ENCODE measurements around the gene R3HDM1.
"Not testable (repeated sequence)": the region's sequence is repeated elsewhere in the genome, so short reads cannot be mapped to it uniquely, and the experiment has no call there.

Gene R3HDM1

GRCh38 chr2:135531231-135532197, at the start of gene R3HDM1:
R3HDM1 (plus strand) TSS chr2:135531484; CDS start chr2:135604846, 73,362 bp downstream.
- DNase-seq = peak; percentile 89

DNA sequence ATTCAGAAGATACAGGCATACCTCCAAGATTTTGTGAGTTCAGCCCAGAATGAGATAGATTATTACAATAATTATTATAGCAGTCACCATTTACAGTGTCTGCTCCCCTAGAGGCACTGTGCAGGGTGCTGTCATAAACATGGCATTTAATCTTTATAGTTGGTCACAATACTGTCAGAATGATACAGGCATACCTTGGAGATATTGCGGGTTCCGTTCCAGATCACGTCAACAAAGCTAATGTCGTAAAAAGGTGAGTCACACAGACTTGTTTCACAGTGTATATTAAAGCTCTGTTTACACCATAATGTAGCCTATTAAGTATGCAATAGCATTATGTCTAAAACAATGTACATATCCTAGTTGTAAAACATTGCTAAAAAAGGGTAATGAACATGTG, 45.8 kb upstream of the R3HDM1 start:
- no peak for DNase-seq

- DNase-seq = no peak
Measured at GRCh38 chr2:135490376-135490775, 40.9 kb upstream of the R3HDM1 start.

DNA sequence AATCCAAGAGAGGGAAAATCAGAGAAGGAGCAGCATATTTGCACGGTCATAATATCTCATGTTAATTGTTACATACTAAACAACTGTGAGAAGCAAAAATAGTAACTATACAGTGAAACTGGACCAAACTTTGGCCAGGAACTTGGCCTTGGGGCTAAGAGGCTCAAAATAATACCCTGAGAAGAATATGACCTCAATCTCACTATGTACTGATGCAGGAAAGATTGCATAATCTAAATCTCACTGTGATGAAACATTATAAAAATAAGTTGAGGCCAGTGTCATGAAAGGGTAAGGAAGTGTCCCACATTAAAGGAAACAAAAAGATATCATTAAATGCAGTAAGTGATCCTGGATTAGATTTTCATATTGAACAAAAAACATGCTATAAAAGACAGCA, 36.8 kb upstream of the R3HDM1 start:
- DNase-seq = no peak

DNA sequence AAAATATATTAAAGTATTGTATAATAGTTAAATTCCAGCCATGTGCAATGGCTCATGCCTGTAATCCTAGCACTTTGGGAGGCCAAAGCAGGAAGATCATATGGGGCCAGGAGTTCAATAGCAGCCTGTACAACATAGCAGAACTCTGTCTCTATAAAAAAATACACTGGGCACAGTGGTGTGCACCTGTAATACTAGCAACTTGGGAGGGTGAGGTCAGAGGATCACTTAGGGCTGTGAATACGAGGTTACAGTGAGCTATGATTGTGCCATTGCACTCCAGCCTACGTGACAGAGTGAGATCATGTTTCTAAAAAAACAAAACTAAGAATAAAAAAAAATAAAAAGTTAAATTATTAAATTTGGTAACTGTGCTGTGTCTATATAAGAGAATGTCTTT, 36.4 kb upstream of the R3HDM1 start:
- DNase-seq = no peak

- not testable (repeated sequence) for DNase-seq
Measured at GRCh38 chr2:135498588-135498987, 32.7 kb upstream of the R3HDM1 start.

DNA sequence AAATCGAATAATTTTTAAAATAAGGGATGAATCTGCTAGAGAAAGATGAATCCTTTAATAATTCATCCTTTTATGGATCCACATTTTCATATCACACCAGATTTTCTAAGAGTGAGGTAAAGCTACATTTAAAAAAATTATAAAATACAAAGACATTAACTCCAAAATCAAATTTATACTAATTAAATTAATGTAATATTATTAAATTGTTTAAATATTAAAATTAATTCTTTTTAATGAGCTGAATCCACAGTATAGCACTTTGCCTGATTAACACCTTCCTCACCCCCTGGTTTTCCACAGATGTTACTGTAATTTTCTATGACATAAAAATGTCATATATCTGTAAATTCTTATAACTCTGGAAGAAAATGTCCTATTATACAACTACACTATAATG, 26.5 kb upstream of the R3HDM1 start:
- DNase-seq = no peak

DNA sequence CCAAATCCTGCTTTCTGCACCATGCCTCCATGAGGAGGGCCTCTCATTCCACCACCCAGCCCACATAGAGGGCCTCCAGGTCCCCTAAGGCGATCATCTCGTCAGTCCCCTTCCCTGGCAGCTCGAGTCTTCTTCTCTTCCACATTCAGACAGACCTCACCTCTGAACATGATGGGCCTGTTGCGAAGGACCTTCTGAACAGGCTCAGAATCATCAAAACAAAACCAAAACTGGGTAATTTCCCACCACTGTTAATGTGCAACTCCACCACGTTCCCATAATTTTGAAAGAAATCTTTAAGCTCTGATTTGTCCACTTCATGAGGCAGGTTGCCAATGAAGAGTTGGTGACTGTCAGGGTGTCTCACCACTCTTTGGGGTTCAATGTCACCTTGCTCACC, 20.7 kb upstream of the R3HDM1 start:
- no peak for DNase-seq

GRCh38 chr2:135512099-135512498, 19.2 kb upstream of the R3HDM1 start:
- no peak for DNase-seq

DNA sequence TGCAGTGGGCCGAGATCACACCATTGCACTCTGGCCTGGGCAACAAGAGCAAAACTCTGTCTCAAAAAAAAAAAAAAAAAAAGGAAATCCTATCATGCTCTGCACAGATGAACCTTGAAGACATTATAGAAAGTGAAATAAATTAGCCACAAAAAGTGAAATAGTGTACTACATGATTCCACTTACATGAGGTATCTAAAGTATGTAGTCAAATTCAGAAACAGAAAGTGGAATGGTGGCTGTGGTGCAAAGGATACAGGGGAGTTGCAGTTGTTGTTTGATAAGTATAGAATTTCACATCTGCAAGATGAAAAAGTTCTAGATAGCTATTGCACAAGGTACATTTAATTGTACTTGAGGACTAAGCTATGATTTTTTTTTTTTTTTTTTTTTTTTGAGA, 5.5 kb upstream of the R3HDM1 start:
- no peak for DNase-seq

DNA sequence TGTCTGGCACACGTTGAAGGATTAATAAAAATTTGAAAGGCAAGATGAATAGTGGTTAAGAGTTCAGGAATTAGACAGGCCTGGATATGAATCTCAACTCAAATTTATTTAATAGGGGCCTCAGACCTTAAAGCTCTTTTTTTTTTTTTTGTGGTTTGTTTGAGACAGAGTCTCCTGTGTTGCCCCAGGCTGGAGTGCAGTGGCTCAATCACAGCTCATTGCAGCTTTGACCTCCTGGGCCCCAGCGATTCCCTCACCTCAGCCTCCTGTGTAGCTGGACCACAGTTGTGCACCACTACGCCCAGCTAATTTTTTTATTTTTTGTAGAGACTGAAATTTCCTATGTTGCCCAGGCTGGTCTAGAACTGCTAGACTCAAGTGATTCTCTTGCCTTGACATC, 3.3 kb upstream of the R3HDM1 start:
- DNase-seq = no peak

- DNase-seq = peak; percentile 86
Measured at GRCh38 chr2:135530313-135531230, 712 bp upstream of the R3HDM1 start, which contains the start of gene ZRANB3. ZRANB3 (minus strand) TSS chr2:135531218.

GRCh38 chr2:135532581-135532980, 1.3 kb downstream of the R3HDM1 start:
- DNase-seq = no peak

DNA sequence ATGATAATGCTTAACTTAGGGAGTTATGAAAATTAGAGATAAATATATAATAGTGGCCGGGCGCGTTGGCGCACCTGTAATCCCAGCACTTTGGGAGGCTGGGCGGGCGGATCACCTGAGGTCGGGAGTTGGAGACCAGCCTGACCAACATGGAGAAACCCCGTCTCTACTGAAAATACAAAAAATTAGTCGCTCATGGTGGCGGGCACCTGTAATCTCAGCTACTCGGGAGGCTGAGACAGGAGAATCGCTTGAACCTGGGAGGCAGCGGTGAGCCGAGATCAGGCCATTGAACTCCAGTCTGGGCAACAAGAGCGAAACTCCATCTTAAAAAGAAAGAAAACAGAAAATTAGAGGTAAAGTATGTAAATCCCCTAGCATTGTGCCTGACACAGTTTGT, 2.3 kb downstream of the R3HDM1 start:
- not testable (repeated sequence) for DNase-seq

DNA sequence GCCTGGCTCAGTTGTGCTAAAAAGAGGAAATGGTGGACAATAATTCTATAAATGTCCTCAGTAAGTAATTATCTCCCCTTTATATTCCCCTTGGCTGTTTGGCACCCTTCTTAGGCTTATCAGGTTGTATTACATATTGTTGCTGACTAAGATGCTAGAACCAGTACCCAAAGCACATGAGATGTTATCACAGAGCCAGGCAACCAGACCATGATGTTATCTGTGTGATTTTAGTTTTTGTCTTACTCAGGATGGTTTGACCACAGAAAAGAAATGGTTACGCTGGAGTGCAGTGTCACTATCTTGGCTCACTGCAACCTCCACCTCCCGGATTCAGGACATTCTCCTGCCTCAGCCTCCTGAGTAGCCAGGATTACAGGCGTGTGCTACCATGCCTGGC, 15.2 kb downstream of the R3HDM1 start:
- no peak for DNase-seq

DNA sequence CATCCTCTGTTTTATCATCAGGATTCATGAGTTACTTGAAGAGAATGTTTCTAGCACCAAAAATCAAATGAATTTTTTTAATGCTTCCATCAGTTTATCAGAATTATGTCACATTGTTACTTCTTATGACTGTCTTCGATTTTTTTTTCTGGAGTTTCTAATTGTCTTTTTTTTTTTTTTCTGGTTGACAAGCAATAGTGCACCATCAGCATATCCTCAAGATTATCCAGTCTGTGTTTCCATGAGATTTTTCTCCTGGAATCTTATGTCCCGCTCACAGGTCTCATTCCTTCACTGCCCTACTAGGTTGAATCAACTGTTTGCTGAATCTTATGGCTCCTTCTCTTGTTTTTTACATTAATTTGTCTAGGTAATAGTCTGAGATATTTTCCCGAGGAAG, 16.0 kb downstream of the R3HDM1 start:
- no peak for DNase-seq

GRCh38 chr2:135551356-135551755, 20.1 kb downstream of the R3HDM1 start:
- no peak for DNase-seq

GRCh38 chr2:135552887-135553286, 21.6 kb downstream of the R3HDM1 start:
- DNase-seq = no peak

- no peak for DNase-seq
Measured at GRCh38 chr2:135555311-135555710, 24.0 kb downstream of the R3HDM1 start.

GRCh38 chr2:135557530-135557929, 26.2 kb downstream of the R3HDM1 start:
- no peak for DNase-seq

- DNase-seq = no peak
Measured at GRCh38 chr2:135561925-135562324, 30.6 kb downstream of the R3HDM1 start.

DNA sequence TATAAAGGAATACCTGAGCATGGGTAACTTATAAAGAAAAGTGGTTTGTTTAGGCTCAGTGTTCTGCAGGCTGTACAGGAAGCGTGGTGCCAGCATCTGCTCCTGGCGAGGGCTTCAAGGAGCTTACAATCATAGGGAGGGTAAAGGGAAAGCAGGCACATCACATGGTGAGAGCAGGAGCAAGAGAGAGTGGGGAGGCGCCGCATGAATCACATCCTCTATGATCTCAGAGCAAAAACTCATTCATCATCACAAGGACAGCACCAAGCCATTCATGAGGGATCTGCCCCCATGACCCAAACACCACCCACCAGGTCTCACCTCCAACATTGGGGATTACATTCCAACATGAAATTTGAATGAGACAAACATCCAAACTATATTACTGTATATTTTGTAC, 32.5 kb downstream of the R3HDM1 start:
- DNase-seq = no peak

DNA sequence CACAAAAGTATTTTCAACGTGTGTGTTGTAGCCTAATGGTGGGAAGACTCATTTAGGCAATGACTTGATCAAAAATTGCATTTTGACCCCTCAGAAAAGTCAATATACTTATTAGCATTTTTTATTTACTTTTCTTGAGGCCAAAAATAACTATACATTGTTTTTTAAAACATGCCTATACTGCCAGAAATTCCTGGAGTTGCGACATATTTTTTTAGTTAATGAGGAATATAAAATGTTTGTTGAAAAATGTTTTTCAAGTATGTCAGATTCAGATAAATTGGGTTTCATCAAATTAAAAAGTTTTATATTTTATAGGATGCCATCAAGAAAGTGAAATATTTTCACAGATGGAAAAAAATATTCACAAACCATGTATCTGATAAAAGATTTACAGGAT, 39.6 kb downstream of the R3HDM1 start:
- no peak for DNase-seq

- DNase-seq = no peak
Measured at GRCh38 chr2:135573620-135574019, 42.3 kb downstream of the R3HDM1 start.

Data from stimulated activated CD4-positive, alpha-beta T cell treated with anti-CD3 and anti-CD28 coated beads, Interleukin-12 subunit alpha, Interleukin-12 subunit beta, amount 100 ng/mL, for 4 hours (primary cell).